GM19240 (cell line): ENCODE measurements around the gene WDSUB1.

Experiments
- DNase-seq: peaks from one replicate; pipeline ENCODE4 v3.0.0; 2011; ENCODE audit warnings: low spot score; ENCODE audit not compliant: insufficient read length

WDSUB1 gene

DNA sequence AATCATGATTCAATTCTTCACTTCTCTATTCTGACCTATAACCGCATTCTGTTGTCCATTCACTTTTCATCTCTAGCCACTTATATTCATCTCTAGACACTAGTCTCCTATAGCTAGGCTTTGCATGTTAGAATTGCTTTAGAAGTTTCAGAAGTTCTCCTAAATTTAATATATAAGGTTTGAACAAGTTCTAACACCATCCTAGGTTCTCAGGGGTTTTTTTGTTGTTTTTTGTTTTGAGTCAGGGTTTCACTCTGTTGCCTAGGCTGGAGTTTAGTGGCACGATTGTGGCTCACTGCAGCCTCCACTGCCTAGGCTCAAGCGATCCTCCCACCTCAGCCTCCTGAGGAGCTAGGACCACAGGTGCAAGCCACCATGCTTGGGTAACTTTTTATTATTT, 19.9 kb downstream of the WDSUB1 start:
- DNase-seq: no peak

DNA sequence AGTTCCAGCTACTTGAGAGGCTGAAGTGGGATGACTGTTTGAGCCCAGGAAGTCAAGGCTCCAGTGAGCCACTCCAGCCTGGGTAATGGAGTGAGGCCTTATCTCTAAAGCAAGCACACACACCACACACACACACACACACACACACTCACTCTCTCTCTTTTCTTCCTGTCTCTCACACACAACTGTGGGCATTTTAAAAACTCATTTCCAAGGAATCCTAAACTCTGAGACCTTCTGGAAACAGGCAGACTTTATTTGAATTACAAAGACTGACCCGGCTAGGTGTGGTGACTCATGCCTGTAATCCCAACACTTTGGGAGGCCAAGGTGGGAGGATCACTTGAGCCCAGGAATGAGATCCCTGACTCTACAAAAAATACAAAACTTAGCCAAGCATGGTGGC, 21.3 kb downstream of the WDSUB1 start:
- no peak for DNase-seq

DNA sequence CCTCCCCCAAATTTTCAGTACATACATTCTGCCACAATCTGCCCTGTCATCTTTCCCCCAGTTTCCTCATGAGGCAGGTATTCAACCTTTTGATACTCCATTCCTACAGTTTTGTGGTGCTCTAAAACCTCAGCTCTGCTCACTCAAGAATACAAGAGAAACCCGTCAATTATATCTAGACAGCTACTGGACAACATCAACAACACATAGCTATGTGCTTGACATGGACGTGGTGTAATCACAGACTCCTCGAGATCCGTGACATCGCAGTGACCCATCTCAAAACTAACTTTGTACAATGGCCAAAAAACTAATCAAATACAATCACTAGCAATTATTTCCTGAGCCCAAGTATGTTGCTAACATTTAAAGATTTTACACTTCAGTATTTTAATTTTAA, 23.6 kb downstream of the WDSUB1 start:
- no peak for DNase-seq

DNA sequence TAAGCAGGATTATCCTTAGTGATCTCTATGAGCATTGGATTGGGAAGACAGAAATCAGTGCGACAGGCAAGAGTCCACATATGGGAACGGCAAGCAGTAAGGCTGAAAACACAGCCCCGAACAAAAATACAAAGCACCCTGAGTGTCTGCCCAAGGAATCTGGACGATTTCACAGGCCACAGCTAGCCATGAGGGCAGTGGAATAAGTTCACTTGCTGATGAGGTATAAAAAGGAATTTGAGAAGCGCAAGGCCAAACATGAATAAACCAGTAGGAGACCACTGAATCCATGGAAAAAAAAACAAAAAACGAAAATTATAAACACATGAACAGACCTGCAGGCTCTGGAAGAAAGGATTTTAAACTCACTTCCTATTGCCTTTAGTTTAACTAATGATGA, 24.3 kb downstream of the WDSUB1 start:
- DNase-seq: no peak

DNA sequence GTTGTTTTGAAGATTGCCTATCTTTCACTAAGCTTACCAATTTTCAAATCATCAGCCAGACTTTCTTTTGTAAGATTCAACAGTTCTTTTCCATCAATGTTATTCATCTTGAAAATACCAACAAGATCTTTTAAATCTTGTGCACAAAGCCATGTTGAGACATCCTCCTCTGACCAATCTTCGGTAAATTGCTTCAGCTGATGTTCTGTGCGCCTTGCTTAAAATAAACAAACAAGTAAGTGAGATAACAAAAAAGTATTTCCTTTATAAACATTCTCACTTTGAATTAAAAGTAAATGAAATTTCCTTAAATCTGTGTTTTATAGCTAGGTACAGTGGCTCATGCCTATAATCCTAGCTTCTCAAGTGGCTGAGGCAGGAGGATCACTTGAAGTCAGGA, 30.3 kb downstream of the WDSUB1 start:
- no peak for DNase-seq

DNA sequence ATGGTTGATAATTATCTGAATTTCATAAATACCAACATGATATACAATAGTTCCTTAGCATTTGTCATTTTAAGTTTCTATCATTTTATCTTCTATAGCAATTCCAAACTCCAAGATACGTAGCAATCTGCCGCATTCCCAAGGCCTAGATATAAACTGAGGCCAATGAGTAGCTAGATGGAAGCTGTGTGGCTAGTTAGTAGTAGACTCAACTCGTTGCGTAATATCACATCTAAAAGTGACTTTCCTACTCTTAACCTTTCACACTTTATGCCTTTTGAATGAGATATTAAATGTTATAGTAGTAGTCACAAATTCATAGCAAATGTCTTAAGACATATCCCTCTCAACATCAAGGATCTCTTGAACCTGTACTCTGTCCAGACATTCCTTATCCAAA, 33.6 kb downstream of the WDSUB1 start:
- no peak for DNase-seq

DNA sequence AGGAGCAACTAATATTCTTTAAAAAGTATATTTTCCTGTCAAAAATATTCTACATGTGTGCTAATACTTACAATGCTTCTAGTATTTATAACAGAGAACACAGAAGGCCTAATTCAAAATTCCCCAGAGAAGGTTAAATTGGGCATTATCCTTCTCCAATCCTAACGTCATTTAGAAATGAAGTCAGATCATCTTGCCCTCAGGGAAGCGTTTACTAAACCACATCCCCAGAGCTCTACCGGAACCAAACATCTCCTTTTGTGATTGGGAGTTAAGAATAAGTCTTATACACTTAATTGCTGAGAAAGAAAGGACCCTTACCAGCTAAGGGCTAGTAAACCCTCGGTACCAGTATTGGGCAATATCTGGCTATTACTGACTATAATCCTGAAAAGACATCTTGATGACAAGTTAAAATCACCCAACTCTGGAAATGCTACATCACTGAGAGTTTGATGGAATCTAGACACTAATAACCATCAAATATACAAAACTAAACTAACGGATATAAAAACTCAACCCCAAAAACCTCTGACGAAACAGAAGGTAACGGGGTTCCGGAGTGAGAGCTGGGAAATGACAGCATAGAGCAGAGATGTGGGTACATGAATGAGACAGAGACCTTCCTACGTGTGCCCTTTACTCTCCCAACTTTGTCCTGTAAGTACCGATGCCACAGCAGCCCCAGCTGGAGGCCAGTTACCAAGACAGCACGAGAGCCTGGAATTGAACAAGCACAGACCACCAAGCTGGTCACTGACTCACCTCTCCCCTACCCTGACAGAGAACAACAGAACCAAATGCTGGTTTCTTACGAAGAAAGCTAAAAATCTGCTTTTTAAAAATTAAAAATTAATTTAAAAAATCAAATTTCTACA, 35.0 kb downstream of the WDSUB1 start:
- DNase-seq: no peak

DNA sequence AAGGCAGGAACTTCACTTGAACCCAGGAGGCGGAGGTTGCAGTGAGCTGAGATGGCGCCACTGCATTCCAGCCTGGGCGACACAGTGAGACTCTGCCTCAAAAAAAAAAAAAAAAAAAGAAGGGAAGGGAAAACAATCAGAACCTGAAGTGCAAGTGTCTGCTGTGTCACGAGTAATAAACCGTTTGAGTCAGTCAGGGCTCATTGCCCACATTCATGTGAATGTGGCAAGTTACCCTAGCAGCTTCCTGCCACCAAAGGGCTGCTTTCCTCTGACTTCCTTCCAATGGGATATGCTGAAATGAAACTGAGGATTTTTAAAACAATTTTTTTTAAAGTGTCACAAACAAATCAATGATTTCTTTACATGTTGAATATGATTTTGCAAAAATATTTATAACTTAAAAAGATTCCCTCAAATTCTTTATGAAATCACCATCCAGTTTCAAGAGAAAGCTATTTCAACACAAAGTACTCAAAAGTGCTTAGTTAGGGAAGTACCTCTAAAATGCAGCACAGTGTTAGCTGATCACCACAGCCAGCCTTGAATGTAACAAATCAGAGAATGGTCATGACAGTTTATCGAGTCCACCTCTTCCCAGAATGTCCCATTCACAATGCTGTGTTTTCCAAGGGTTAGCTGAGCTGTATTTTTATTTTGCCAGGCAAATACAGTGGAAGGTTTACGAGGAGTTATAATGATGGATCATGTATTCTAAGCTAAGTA, 36.4 kb downstream of the WDSUB1 start:
- DNase-seq: no peak

DNA sequence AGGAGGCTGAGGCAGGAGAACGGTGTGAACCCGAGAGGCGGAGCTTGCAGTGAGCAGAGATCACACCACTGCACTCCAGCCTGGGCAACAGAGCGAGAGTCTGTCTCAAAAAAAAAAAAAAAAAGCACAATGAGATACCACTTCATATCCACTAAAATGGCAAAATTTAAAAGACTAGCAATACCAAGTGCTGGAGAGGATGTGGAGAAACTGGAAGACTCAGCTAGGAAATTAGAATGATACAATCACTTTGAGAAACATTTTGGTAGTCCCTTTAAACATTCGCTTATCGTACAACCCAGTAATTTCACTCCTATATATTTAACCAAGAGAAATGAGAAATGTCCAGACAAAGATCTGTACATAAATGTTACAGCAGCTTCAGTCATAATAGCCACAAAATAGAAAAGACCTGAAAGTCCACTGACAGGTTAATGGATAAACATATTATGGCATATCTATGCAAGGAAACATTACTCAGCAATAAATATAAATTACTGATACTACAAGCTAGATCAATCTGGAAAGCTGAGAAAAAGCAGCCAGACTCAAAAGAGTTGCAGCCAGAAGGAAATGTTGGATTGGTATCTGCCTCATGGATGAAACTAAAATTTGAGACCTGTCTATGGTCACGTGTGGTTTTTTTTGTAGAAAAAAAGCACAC, 40.0 kb downstream of the WDSUB1 start:
- DNase-seq: no peak

DNA sequence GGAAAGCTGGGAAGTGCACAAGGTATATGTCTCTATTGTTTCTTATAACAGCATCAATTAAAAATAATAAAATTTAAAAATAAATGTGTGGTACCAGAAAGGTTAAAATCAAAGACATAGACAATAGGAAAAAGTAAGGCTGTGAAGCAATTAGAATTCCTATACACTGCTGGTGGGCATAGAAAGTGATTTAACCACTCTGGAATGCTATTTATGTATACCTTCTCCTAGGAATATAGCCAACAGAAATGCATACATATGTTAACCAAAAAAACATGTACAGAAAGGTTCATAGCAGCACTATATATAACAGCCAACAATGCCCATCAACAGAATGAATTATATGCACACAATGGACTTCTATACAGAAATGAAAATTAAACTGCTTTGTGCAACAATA, 43.0 kb downstream of the WDSUB1 start:
- no peak for DNase-seq

DNA sequence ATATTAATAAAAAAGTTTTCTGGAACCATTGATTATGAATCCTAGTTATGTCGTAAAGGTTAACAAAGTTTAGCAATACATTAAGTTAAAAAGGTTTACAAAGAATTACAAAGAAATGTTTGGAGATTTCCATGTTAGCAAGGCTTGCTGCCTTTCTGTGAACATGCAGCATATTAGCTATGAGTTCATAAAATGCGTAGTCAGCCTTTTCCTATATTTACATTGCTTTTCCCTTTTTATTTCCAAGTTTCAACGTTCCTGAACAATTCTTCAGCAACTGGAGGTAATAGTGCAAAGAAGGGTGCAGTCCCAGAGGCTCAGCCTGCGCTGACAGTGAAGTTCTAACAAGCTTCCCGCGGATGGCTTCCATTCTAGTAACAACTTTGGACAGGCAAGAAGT, 51.6 kb downstream of the WDSUB1 start:
- no peak for DNase-seq

DNA sequence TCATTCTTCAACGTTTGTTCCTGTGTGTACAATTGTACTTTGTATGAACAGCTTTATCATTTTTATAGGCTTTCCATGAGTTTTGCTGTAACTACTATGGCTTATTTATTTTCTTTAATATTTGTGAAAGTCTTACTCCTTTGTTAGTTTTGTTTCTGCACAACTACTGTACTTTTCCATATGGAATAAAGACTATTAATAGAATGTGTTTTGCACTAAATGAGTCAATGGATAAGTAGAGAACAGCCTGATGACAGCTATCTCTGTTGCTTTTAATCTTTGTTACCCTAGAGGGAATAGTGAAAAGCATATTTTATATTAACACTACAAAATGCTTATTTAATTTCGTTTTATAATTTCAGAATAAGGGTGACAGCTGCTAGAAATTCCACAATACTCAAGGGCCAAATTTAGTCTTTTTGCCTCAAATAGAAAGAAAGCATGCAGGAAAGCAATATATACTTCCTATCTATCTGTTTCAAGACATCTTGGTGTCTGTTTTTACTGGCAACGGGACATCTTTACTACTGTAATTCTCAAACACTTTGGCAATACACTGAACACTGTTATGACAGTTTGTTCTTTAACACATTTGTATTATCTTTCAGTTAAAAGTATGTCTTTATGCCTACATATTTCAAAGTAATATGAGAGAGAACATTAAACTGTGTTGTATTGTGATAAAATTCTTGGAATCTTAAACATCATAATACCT, 53.9 kb downstream of the WDSUB1 start:
- no peak for DNase-seq

DNA sequence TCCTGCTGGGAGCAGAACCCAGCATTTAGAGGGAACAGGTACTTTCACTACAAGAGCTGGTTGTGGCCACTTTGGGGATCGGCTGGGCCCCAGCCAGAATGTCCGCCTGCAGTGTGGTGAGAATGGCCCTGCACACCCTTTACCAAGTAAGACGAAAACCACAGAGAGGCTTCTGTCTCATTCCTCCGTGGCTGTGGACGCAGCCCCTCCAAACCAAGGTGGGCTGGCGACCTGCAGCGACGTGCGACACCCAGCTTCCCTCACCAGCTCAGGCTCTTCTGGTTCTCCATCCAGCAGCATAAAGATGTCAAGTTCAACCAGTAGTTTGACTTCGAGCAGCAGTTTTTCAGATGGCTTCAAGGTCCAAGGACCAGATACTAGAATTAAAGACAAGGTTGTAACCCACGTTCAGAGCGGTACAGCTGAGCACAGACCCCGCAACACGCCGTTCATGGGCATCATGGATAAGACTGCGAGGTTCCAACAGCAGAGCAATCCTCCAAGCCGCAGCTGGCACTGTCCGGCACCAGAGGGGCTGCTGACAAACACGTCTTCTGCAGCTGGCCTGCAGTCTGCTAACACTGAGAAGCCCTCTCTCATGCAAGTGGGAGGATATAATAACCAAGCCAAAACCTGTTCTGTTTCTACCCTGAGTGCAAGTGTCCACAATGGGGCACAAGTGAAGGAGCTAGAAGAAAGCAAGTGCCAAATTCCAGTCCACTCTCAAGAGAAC, 56.2 kb downstream of the WDSUB1 start:
- DNase-seq: no peak

DNA sequence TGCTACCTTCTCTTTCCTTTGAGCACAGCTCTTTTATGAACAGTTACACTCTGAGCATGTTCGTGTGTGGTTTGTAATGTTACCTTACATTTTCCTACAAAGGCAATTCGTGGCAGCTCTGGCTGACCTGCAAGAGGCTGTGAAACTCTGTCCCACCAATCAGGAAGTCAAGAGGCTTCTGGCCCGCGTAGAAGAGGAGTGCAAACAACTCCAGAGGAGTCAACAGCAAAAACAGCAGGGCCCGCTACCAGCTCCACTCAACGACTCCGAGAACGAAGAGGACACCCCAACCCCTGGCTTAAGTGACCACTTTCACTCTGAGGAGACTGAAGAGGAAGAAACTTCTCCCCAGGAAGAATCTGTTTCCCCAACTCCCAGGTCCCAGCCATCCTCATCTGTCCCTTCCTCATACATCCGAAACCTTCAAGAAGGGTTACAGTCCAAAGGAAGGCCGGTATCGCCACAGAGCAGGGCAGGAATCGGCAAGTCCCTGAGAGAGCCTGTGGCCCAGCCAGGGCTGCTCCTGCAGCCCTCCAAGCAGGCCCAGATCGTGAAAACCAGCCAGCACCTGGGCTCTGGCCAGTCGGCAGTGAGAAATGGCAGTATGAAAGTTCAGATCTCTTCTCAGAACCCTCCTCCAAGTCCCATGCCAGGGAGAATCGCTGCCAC, 56.9 kb downstream of the WDSUB1 start:
- DNase-seq: no peak

DNA sequence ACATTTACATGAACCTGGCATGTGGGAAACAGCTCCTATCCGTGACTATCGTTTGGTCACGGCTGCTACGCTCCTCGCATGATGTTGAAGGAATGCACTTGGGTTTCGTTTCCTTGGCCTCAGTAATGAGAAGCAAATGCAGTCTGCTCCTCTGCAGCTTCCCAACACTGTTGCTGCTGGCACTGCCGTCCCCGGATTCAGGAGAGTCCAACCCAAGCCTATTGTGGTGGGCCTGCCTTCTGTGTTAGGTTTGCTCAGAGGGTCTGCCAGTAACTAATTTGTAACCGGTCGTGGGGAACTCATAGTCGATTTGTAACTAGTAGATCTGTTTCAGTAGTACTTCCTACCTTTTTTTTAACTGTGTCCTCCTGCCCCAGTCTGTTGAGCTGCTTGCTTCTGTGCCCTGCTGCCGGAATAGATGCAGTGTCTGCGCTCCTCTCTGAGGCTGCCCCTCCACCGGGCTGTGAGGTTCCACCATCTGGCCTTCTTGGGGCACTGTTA, 58.4 kb downstream of the WDSUB1 start:
- no peak for DNase-seq

DNA sequence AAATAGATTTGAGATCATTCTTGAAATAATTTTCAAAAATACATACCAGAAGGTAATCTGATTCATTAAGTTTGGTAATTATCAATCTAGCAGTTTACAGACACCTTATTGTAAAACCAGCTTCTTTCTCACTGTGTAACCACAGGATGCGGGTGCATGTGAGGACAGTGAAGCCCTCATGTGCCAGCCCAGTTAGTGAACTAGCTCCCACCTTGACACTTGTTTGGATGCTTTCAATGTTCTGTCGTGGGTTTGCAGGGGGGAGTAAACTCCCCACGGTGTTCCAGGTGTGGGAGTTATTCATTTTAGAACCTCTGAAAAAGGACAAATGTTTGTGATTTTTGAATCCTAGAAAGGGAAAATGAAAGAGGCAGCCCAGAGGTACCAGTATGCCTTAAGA, 59.0 kb downstream of the WDSUB1 start:
- no peak for DNase-seq

DNA sequence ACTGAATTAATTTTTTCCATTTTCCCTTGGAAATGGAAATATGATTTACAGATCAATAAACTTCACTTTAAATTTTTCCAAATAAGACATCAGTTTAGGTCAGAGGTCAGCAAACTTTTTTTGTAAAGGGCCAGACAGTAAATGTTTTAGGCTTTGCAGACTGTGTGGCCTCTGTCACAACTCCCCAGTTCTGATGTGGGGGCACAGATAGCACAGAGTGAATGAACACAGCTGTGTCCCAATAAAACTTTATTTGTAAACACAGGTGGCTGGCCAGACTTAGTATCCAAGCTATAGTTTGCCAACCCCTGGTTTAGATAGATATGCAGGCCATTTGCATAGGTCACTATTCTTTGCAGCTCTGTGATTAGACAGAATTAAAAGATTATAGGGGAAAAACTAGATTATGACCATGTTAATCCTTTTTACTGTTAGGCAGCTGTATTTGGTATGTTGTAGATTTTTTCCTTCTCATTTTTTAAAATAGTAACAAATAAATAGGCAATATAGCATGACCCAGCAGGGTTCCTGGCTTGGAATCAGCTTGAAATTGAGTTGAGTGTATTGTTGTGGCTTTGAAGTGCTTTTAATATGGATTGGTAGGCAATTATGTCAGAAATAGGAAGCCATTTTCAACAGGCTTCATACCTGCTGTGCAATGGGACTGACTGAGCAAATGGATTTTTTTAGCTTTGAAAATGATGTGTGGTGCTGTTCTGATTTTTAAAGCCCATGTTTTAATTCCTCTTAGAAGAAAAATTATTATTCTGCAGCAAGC, 59.7 kb downstream of the WDSUB1 start:
- no peak for DNase-seq

DNA sequence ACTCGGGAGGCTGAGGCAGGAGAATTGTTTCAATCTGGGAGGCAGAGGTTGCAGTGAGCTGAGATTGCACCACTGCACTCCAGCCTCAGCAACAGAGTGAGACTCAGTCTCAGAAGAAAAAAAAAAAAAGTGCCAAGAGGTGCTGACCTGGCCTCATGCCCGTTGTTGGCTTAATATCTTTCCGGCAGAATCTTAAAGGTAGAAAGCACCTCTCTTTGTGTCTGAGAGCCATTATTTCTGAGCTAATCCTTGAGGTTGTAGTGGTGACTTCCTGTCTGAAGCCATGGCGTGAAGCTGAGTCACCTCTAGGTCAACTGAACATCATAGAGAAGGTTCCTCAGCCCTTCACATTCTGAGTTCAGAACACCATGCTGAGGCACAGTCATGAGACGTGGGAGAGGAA, 60.4 kb downstream of the WDSUB1 start:
- no peak for DNase-seq
